ENCODE data around the gene YTHDF1. TPM values are rescaled to one million over a fixed set of nuclear protein-coding genes. Genes with fewer than 3 reads are reported as not detected.

Gene YTHDF1
- total RNA-seq, 1 donor from 2014 or later, result 23.1 TPM

- no peak for DNase-seq (ENCODE audit: low spot score)
- intact Hi-C loops (cut with DNase I), result loop anchor here (2.0 to 5.0 kb wide), 2 partner anchors 56 to 1040 kb away; partner anchors contain the start of genes ARFGAP1 and PCMTD2
These were observed 1.0 kb upstream of the YTHDF1 start for GRCh38 chr20:63216849-63217471.

GRCh38 chr20:63215101-63216040, 560 bp downstream of the YTHDF1 start:
- DNase-seq (ENCODE audit: low spot score), result no peak

GRCh38 chr20:63214514-63214913, 1.4 kb downstream of the YTHDF1 start:
- no peak for DNase-seq (ENCODE audit: low spot score)
- intact Hi-C loops (cut with DNase I), result no loop called here

More at GRCh38 chr20:63215101-63216040, 560 bp downstream of the YTHDF1 start:
- intact Hi-C loops (cut with DNase I), result loop anchor here (2.0 to 5.0 kb wide), 2 partner anchors 57 to 1042 kb away; partner anchors contain the start of genes ARFGAP1 and PCMTD2

- intact Hi-C loops (cut with DNase I), result no loop called here
- DNase-seq (ENCODE audit: low spot score), result no peak
These were observed 3.1 kb downstream of the YTHDF1 start for GRCh38 chr20:63212792-63213191.

GRCh38 chr20:63212393-63212730, 3.6 kb downstream of the YTHDF1 start:
- no peak for DNase-seq (ENCODE audit: low spot score)
- intact Hi-C loops (cut with DNase I), result no loop called here

- DNase-seq (ENCODE audit: low spot score), result no peak
- intact Hi-C loops (cut with DNase I), result no loop called here
These were observed 5.8 kb downstream of the YTHDF1 start for GRCh38 chr20:63210011-63210605.

GRCh38 chr20:63208346-63208909, 7.5 kb downstream of the YTHDF1 start:
- no peak for DNase-seq (ENCODE audit: low spot score)
- intact Hi-C loops (cut with DNase I), result no loop called here

- no peak for DNase-seq (ENCODE audit: low spot score)
- intact Hi-C loops (cut with DNase I), result no loop called here
These were observed 9.1 kb downstream of the YTHDF1 start for GRCh38 chr20:63206878-63207277.

GRCh38 chr20:63205896-63206295, 10.0 kb downstream of the YTHDF1 start:
- DNase-seq (ENCODE audit: low spot score), result no peak

GRCh38 chr20:63204362-63204761, 11.6 kb downstream of the YTHDF1 start:
- no peak for DNase-seq (ENCODE audit: low spot score)
- intact Hi-C loops (cut with DNase I), result no loop called here

More at GRCh38 chr20:63205896-63206295, 10.0 kb downstream of the YTHDF1 start:
- intact Hi-C loops (cut with DNase I), result no loop called here

GRCh38 chr20:63202811-63203526, 13.0 kb downstream of the YTHDF1 start:
- intact Hi-C loops (cut with DNase I), result no loop called here
- DNase-seq (ENCODE audit: low spot score), result no peak

- no peak for DNase-seq (ENCODE audit: low spot score)
These were observed 13.9 kb downstream of the YTHDF1 start for GRCh38 chr20:63202021-63202420.

GRCh38 chr20:63198606-63199005, 17.3 kb downstream of the YTHDF1 start:
- DNase-seq (ENCODE audit: low spot score), result no peak
- intact Hi-C loops (cut with DNase I), result no loop called here

More at GRCh38 chr20:63202021-63202420, 13.9 kb downstream of the YTHDF1 start:
- intact Hi-C loops (cut with DNase I), result no loop called here

- DNase-seq (ENCODE audit: low spot score), result no peak
- intact Hi-C loops (cut with DNase I), result no loop called here
These were observed 19.0 kb downstream of the YTHDF1 start for GRCh38 chr20:63196768-63197470.

- intact Hi-C loops (cut with DNase I), result no loop called here
- DNase-seq (ENCODE audit: low spot score), result no peak
These were observed 21.1 kb downstream of the YTHDF1 start for GRCh38 chr20:63194797-63195173.

GRCh38 chr20:63194007-63194796, 21.7 kb downstream of the YTHDF1 start:
- no peak for DNase-seq (ENCODE audit: low spot score)

GRCh38 chr20:63192721-63193120, 23.2 kb downstream of the YTHDF1 start:
- no peak for DNase-seq (ENCODE audit: low spot score)
- intact Hi-C loops (cut with DNase I), result no loop called here

More at GRCh38 chr20:63194007-63194796, 21.7 kb downstream of the YTHDF1 start:
- intact Hi-C loops (cut with DNase I), result no loop called here

- intact Hi-C loops (cut with DNase I), result no loop called here
- no peak for DNase-seq (ENCODE audit: low spot score)
These were observed 24.5 kb downstream of the YTHDF1 start for GRCh38 chr20:63191400-63191799.

Measured in cardiac septum (tissue), 1 donor.